Effector CD8-positive, alpha-beta T cell (primary cell): Measurements from ENCODE around the gene NEDD4.

Source experiments
- DNase-seq: peaks from one replicate; lab custom pipeline; 2025; lab: John Stamatoyannopoulos, UW

The NEDD4 gene

GRCh38 chr15:55780292-55780691, 213.1 kb downstream of the NEDD4 start:
- DNase-seq, result no peak

GRCh38 chr15:55778932-55779331, 214.5 kb downstream of the NEDD4 start:
- no peak for DNase-seq
